ENCODE measurements around the gene KCNK5.

Gene KCNK5

GRCh38 chr6:39215640-39216158 is 13.6 kb downstream of the KCNK5 start:
- DNase-seq (ENCODE audit: low read depth): no peak

- no peak for DNase-seq (ENCODE audit: low read depth)
These were observed 14.2 kb downstream of the KCNK5 start for GRCh38 chr6:39214846-39215639.

- DNase-seq (ENCODE audit: low read depth): no peak
These were observed 15.0 kb downstream of the KCNK5 start for GRCh38 chr6:39214120-39214813.

GRCh38 chr6:39213195-39213920 is 15.9 kb downstream of the KCNK5 start:
- no peak for DNase-seq (ENCODE audit: low read depth)

GRCh38 chr6:39211183-39211582 is 18.1 kb downstream of the KCNK5 start:
- DNase-seq (ENCODE audit: low read depth): no peak

- no peak for DNase-seq (ENCODE audit: low read depth)
These were observed 18.8 kb downstream of the KCNK5 start for GRCh38 chr6:39210450-39210849.

GRCh38 chr6:39209911-39210310 is 19.4 kb downstream of the KCNK5 start:
- DNase-seq (ENCODE audit: low read depth): no peak

GRCh38 chr6:39209360-39209811 is 19.9 kb downstream of the KCNK5 start:
- no peak for DNase-seq (ENCODE audit: low read depth)

GRCh38 chr6:39208223-39208739 is 21.0 kb downstream of the KCNK5 start:
- DNase-seq (ENCODE audit: low read depth): no peak

GRCh38 chr6:39207416-39208222 is 21.7 kb downstream of the KCNK5 start:
- DNase-seq (ENCODE audit: low read depth): no peak

- DNase-seq (ENCODE audit: low read depth): no peak
These were observed 23.0 kb downstream of the KCNK5 start for GRCh38 chr6:39206250-39206721.

GRCh38 chr6:39204646-39205244 is 24.5 kb downstream of the KCNK5 start:
- DNase-seq (ENCODE audit: low read depth): no peak

GRCh38 chr6:39204160-39204495 is 25.1 kb downstream of the KCNK5 start:
- no peak for DNase-seq (ENCODE audit: low read depth)

GRCh38 chr6:39203436-39204159 is 25.7 kb downstream of the KCNK5 start:
- no peak for DNase-seq (ENCODE audit: low read depth)

GRCh38 chr6:39202166-39202565 is 27.1 kb downstream of the KCNK5 start:
- no peak for DNase-seq (ENCODE audit: low read depth)

GRCh38 chr6:39200498-39201020 is 28.7 kb downstream of the KCNK5 start:
- DNase-seq (ENCODE audit: low read depth): no peak

- DNase-seq (ENCODE audit: low read depth): no peak
These were observed 29.3 kb downstream of the KCNK5 start for GRCh38 chr6:39199976-39200375.

- DNase-seq (ENCODE audit: low read depth): no peak
These were observed 29.9 kb downstream of the KCNK5 start for GRCh38 chr6:39199231-39199940.

GRCh38 chr6:39198528-39198927 is 30.7 kb downstream of the KCNK5 start:
- no peak for DNase-seq (ENCODE audit: low read depth)

Data from stimulated activated CD8-positive, alpha-beta memory T cell treated with anti-CD3 and anti-CD28 coated beads, Interleukin-15, amount 100 ng/mL, for 24 hours (primary cell).